Activated CD8-positive, alpha-beta memory T cell treated with anti-CD3 and anti-CD28 coated beads, Interleukin-2, amount 50 U/mL, for 24 hours (primary cell): Measurements from ENCODE around the gene MARCHF5.
"Not testable (repeated sequence)": the region's sequence is repeated elsewhere in the genome, so short reads cannot be mapped to it uniquely, and the experiment has no call there.

ENCODE experiments used
- DNase-seq: peaks from one replicate; pipeline ENCODE4 v3.0.0-alpha.2; 2020; ENCODE audit errors: extremely low read depth

MARCHF5 gene

GRCh38 chr10:92305133-92306072 lies 14.4 kb downstream of the MARCHF5 start:
- DNase-seq = no peak

- DNase-seq = no peak
These were observed 18.3 kb downstream of the MARCHF5 start for GRCh38 chr10:92309272-92309671.

GRCh38 chr10:92313750-92314149 lies 22.8 kb downstream of the MARCHF5 start:
- no peak for DNase-seq

- DNase-seq = no peak
These were observed 25.6 kb downstream of the MARCHF5 start for GRCh38 chr10:92316610-92317009.

GRCh38 chr10:92323079-92323478 lies 32.1 kb downstream of the MARCHF5 start:
- DNase-seq = no peak

- no peak for DNase-seq
These were observed 36.8 kb downstream of the MARCHF5 start for GRCh38 chr10:92327445-92328433.

GRCh38 chr10:92328993-92329392 lies 38.0 kb downstream of the MARCHF5 start:
- DNase-seq = no peak

- DNase-seq = not testable (repeated sequence)
These were observed 39.0 kb downstream of the MARCHF5 start for GRCh38 chr10:92329927-92330326.

- DNase-seq = no peak
These were observed 51.8 kb downstream of the MARCHF5 start for GRCh38 chr10:92342796-92343195.

GRCh38 chr10:92345575-92345974 lies 54.6 kb downstream of the MARCHF5 start:
- not testable (repeated sequence) for DNase-seq

- not testable (repeated sequence) for DNase-seq
These were observed 56.2 kb downstream of the MARCHF5 start for GRCh38 chr10:92347035-92347676.

- no peak for DNase-seq
These were observed 59.4 kb downstream of the MARCHF5 start for GRCh38 chr10:92350411-92350810.

- no peak for DNase-seq
These were observed 63.6 kb downstream of the MARCHF5 start for GRCh38 chr10:92354587-92354986.

GRCh38 chr10:92356041-92356440 lies 65.1 kb downstream of the MARCHF5 start:
- DNase-seq = no peak

- no peak for DNase-seq
These were observed 72.5 kb downstream of the MARCHF5 start for GRCh38 chr10:92363498-92363897.

GRCh38 chr10:92366412-92367021 lies 75.5 kb downstream of the MARCHF5 start:
- no peak for DNase-seq

GRCh38 chr10:92377962-92378361 lies 87.0 kb downstream of the MARCHF5 start:
- DNase-seq = no peak

GRCh38 chr10:92381543-92381954 lies 90.6 kb downstream of the MARCHF5 start:
- DNase-seq = no peak

- DNase-seq = no peak
These were observed 91.7 kb downstream of the MARCHF5 start for GRCh38 chr10:92382631-92383030.

- no peak for DNase-seq
These were observed 93.8 kb downstream of the MARCHF5 start for GRCh38 chr10:92384741-92385140.

GRCh38 chr10:92385831-92386230 lies 94.9 kb downstream of the MARCHF5 start:
- no peak for DNase-seq
